NCI-H774 (cell line): ENCODE measurements around the gene SLC19A1.

ENCODE experiments used
- DNase-seq: peaks from one replicate; lab custom pipeline; 2025; lab: John Stamatoyannopoulos, UW

SLC19A1 gene

DNA sequence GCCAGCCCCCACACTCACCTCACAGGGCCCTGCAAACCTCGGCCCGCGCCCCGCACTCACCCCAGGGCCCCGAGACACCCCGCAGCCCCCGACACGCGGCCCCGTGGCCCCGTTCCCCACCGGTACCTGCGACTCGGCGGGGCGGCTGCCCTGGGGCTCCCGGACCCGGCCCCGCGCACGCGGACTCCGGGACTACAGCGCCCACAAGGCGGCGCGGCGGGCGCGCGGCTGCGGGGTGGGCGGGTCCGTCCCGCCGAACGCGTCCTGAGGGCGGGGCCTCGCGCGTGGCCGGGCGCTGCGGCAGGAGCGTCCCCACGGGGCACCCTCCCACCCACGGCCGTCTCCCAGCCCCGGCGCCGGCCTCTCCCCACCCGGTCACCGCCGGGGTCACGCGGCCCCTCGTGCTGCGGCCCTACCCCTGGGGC, at the start of gene SLC19A1:
SLC19A1 (minus strand) TSS at position 199 of the 425 bp plus-strand sequence. CDS start 4,481 bp downstream, outside the sequence.
- no peak for DNase-seq

GRCh38 chr21:45591619-45592207, 49.5 kb upstream of the SLC19A1 start:
- no peak for DNase-seq

DNA sequence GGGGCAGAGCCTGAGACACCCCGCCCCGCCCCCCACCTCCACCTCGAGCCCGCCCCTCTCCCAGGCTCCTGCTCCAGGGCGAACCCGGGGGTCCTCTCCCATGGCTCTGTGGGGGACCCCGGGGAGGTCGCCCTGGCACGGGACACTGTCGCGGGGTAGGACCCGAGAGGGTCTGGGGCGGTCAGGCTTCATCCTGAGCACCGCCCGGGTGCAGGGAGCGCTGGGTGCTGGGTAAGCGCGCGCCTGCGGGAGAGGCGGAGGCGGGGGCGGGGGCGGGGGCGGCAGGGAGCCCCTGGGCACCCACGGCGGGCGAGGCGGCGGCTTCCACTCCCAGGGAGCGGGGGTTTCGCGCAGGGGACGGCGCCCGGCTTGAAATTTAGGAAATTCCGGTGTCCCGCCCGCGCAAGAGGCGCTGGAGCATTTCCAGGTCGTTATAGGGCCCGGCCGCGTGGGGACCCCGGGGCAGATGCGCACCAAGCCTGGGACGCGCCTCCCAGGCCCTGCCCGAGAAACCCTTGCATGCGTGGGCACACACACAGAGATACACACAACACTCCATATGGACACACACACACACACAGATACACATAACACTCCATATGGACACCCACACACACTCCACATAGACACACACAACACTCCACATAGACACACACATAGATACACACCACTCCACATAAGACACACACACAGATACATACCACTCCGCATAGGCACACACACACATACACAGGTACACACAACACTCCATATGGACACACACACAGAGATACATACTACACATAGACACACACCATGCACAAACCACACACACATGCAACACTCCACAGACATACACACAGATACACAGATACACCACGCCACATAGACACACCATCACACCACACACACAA, 48.7 kb upstream of the SLC19A1 start:
- DNase-seq, result no peak

DNA sequence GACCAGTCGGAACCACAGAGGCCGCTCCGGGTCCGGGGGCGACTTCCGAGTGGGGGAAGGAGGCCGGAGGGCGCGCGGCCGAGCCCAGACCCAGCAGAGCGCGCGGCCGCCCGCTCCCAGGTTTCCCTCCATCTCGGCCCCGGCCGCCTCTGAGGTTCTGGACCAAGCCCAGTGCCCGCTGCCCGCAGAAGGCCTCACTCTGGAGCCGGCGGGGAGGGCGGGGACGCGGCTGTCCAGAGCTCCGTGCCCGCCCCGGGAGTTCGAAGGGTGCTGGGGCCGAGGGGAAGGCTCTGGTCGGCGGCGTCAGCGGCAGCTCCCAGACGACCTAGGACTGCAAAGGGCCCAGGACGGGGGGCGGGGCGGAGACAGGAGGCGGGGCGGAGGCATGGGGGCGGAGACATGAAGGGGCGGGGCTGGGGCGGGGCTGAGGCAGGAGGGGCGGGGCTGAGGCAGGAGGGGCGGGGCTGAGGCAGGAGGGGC, 48.0 kb upstream of the SLC19A1 start:
- no peak for DNase-seq

DNA sequence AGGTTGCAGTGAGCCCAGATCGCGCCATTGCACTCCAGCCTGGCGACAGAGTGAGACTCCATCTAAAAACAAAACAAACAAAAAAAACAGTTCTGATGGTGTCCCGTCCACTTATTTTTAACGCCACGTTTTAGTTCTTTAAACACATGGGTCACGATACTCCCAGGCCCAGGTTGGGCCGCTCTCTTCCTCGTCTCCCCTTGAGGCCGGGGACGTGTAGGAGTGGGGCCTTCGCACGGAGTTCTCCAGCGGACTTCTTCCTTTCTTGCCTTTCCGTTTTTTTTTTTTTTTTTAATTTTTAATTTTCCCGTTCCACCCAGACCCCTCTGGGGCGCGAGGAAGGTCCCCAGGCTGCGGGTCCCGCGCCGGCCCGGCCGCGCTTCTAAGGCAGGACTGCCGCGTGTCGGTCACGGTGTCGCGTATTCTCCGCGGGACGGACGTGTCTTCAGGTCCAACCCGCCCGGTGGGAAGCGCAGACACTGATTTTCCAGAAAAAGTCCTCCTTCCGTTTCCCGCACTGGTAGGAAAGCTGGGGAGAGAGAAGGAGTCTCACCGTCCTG, 47.5 kb upstream of the SLC19A1 start:
- DNase-seq, result no peak

DNA sequence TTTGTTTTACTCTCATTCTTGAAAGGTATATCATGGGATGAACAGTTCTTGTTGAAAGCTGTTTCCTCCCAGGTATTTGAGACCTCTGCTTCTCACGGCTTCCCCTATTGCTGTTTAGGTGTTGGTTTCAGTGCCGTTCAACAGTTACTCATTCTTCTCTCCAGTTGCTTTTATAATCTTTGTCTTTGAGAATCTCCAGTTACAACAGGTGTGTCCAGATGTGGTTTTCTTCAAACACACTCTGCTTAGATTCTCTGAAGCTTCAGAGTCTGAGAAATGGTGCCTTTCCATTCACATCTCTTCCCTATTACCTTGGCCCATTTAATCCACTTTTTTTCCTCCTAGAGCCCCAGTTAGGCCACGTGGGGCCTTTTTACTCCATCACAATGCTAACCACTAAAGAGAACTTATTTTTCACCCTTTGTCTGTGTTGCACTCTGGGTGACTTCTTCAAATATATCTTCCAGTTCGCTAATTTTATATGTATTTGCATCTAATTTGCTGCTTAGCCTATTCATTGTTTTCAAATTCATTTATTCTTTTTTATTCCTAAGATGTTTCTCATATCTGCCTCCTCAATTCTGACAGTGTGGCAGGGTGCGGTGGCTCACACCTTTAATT, 46.7 kb upstream of the SLC19A1 start:
- DNase-seq, result no peak

DNA sequence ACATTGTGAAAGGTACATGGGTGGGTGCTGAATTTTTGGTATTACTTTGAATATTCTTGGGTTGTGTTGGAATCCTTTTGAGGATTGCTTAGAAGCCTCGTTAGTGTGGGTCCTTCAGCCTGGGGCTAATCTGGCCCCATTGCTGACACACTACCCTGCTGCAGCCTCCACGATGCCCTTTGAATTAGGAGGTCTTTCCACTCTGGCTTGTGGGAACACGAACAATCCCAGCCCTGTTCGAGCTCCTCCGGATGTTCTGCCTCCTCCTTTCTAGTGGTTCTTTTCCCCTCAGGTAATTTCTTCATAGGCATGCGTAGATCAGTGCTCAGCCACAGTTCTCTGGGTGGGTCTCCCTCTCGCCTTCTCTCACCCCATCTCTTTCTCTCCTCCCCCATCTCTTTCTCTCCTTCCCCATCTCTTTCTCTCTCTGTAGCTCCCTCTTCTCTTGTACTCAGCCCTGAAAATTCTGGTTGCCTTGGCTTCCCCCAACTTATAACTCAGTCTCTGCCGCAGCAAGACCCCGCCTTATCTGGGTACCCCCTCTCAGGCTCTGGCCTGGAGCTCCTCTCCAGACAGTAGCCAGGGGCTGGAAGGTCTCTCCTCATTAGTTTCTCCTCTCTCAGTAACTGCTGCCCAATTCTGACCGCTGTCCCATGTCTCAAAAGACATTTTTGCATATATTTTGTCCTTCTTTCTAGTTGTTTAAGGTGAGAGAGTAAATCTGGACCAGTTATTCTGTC, 46.0 kb upstream of the SLC19A1 start:
- DNase-seq, result no peak

DNA sequence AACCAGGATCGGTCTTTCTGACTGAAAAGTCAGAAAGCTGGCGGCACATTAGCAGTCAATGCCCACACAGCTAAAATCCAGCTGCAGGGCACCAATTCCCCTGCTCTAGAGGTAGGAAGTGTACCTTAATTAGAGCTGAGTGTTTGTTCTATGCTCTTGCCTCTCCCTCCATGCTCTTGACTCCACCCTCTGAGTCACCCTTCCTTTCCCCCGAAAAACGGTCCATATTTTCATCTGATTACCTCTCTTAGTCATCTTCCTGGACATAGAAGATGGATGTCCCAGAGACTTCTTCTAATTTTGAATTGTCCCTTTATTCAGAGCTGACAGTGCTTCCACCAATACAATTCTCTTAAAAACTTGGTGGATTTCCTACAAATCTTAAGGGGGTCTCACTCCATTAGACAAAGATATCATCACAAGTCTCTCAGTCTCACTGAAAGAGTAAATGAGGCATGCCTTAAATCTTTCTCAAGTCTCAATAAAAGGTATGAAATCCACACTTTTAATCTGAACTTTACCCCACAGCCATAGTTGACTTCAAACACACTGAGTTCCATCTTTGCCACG, 44.1 kb upstream of the SLC19A1 start:
- DNase-seq, result no peak

GRCh38 chr21:45584786-45585185, 42.5 kb upstream of the SLC19A1 start:
- no peak for DNase-seq

DNA sequence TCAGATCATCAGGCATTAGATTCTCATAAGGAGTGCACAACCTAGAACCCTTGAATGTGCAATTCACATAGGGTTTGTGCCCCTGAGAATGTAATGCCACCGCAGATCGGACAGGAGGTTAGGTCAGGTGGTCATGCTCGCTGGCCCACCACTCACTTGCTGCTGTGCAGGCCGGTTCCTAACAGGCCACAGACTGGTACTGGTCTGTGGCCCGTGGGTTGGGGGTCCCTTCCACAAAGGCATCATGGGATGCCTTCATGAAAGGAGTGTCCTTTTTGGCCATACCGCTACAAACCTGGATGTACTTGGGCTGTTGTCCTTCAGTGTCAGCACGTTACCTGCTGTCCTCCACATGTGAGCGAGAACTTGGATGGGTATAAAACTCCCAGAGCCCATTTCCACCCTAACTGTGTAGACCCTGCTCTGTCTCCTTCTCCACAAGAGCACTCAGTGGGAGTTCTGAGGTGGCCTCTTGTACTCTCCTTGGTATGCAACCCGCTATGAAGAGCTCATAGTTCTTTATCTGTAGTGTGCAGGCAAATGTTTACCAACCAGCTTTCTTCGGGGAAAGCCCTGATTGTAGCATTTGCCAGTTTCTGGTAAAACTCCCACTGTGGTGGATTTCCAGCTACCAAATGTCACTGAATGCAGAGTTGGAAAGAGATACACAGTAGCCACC, 41.7 kb upstream of the SLC19A1 start:
- no peak for DNase-seq

GRCh38 chr21:45582128-45582527, 39.9 kb upstream of the SLC19A1 start:
- DNase-seq, result no peak

GRCh38 chr21:45581322-45581712, 39.1 kb upstream of the SLC19A1 start:
- DNase-seq, result no peak

GRCh38 chr21:45580576-45581321, 38.5 kb upstream of the SLC19A1 start:
- no peak for DNase-seq

DNA sequence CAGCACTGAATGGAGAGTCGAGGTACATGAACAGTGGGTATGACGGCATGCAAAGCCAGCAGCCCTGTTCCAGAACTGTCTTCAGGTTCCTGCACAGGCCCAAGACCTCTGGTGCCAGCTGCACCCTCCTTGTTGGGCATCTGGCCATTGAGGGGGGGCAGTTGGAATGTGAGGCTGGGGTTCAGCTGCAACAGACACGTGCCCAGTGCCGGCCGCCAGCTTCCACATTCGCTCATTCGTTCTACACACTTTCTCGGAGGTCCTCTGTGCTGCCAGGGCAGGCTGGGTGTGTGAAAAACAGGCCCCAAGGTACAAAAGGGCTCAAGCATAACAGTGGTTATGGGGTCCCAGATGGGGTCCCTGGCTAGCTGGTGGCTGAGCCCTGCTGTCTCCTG, 37.9 kb upstream of the SLC19A1 start:
- no peak for DNase-seq

DNA sequence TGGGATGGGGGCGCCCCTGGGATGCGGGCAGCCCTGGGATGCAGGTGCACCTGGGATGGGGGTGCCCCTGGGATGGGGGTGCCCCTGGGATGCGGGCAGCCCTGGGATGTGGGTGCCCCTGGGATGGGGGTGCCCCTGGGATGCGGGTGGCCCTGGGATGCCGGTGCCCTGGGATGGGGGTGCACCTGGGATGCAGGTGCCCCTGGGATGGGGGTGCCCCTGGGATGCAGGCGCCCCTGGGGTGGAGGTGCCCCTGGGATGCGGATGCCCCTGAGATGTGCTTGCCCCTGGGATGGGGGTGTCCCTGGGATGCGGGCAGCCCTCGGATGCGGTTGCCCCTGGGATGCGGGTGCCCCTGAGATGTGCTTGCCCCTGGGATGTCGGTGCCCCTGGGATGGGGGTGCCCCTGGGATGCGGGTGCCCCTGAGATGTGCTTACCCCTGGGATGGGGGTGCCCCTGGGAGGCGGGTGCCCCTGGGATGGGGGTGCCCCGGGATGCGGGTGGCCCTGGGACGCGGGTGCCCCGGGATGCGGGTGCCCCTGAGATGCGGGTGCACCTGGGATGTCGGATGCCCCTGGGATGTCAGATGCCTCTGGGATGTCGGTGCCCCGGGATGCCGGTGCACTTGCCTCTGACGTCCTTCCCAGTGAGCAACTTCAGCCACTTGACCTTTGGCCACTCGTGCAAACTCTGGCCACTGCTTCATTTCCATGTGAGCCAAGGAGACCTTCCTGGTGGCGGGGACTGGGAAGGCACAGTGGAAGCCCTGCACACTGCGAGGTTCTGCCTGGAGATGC, 37.3 kb upstream of the SLC19A1 start:
- no peak for DNase-seq

GRCh38 chr21:45578811-45579381, 36.7 kb upstream of the SLC19A1 start:
- DNase-seq, result no peak

GRCh38 chr21:45578176-45578801, 36.0 kb upstream of the SLC19A1 start:
- no peak for DNase-seq

- no peak for DNase-seq
Measured at GRCh38 chr21:45577801-45578175, 35.5 kb upstream of the SLC19A1 start.
